ENCODE measurements around the gene REEP1.

REEP1 gene

DNA sequence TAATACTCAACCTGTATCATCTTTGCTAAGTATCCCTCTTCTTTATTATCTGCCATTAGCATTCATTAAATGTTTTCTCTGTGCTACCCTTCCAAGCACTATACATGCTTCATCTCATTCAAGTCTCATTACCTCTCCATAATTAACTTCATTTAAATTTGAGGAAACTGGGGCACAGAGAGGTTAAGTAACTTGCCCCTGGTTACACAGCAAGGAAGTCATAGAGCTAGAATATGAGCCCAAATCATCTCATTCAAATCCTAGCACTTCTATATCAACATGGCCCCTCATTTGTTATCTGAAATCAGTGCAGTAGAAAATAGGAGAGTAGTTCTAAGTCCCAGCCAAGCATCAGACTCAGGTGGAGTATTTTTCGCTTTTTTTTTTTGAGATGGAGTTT, 133.8 kb downstream of the REEP1 start:
- TF ChIP-seq, protein P1, sequence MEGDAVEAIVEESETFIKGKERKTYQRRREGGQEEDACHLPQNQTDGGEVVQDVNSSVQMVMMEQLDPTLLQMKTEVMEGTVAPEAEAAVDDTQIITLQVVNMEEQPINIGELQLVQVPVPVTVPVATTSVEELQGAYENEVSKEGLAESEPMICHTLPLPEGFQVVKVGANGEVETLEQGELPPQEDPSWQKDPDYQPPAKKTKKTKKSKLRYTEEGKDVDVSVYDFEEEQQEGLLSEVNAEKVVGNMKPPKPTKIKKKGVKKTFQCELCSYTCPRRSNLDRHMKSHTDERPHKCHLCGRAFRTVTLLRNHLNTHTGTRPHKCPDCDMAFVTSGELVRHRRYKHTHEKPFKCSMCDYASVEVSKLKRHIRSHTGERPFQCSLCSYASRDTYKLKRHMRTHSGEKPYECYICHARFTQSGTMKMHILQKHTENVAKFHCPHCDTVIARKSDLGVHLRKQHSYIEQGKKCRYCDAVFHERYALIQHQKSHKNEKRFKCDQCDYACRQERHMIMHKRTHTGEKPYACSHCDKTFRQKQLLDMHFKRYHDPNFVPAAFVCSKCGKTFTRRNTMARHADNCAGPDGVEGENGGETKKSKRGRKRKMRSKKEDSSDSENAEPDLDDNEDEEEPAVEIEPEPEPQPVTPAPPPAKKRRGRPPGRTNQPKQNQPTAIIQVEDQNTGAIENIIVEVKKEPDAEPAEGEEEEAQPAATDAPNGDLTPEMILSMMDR (IDR thresholded peaks at IDR 0.05): no peak

DNA sequence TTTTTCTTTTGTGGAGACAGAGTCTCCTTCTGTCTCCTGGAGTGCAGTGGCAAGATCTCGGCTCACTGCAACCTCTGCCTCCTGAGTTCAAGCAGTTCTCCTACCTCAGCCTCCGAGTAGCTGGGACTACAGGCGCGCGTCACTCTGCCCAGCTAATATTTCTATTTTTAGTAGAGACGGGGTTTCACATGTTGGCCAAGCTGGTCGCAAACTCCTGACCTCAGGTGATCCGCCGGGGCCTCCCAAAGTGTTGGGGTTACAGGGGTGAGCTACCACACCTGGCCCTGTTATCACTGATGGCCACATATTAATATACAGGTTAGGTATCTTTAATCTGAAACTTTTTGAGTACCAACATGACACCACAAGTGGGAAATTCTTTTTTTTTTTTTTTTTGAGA, 134.7 kb downstream of the REEP1 start:
- TF ChIP-seq, protein P1 (IDR thresholded peaks at IDR 0.05): no peak

DNA sequence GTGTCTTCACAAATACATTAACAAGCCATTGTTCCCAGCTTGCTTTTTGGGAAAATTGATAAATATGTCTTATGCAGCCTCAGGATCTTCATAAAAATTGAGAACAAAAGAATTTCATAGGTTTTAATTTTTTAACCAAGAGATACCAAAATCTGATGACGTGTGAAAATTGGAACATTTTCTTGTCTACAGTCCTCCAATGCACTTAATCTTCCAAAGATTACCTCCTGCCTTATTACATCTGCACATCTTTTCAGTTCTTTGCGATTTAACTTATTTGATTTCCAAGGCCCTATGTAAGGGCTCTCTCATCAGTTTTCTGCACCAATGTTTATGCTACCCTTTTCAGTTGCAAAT, 135.1 kb downstream of the REEP1 start:
- TF ChIP-seq, protein P1 (IDR thresholded peaks at IDR 0.05): no peak

DNA sequence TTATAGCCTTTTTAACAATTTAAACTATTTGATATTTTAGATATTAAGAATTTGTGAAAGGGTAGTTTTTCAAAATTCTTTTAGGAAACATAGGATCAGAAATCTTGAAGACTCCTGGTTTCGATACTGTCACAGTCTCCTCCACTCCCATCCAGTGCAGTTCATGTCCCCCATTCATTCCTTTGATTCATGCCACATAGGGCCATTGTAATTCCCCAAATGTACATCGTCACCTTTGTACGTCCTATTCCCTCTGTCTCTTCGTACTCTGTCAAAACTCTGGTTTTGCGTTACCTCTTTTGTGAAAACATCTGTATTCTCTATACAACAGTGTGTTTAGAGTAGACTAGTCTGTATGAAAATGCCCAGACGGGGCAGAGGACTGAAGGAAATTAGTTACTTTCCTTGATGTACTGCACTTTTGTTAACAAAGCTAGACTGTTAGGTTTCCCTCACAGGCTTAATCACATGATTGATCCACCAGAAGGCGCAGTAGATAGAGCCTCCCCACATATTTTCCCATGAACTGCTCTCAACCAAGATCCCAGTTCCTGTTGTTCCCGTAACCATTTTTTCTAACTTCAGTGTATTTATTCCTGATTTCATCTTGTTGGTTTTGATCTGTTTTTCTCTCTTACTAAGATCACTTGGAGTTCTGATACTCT, 135.6 kb downstream of the REEP1 start:
- TF ChIP-seq, protein P1 (IDR thresholded peaks at IDR 0.05): no peak

DNA sequence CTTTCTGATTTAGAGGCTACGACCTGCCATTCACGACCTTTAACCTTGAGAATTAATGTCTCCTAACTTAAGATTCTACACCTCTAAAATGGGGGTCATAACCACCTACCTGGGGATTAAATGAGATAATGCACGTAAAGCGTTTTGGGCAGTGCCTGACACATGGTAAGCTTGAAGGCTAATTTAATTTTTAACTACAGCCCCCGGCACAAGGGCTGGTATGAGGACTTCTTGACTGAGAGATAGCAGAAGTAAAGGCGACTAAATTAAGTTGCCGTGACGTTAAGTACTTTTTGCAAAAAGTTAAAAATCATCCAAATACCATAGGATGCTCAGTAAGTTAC, 137.6 kb downstream of the REEP1 start:
- TF ChIP-seq, protein P1 (IDR thresholded peaks at IDR 0.05): no peak

DNA sequence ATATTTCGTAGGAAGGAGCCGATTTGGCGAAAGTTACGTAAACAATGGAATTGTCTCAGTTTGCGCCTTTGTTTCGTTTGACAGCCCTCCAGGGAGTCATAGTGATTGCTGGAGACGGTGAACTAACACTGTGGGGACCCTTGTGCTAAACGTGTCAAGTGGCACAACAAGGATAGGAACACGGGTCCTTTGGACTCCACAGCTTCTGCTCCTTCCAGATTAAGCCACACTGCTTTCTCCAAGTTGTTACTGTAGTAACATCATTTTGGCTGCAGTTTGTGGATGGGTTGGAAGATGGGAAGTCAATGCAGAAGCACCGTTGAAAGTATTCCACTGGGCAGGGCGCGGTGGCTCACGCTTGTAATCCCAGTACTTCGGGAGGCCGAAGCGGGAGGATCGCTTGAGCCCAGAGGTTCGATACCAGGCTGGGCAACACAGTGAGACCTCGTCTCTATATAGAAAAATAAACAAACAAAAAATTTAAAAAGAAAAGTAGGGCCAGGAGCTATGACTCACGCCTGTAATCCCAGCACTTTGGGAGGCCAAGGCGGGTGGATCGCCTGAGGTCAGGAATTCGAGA, 141.5 kb downstream of the REEP1 start:
- TF ChIP-seq, protein P1 (IDR thresholded peaks at IDR 0.05): no peak

DNA sequence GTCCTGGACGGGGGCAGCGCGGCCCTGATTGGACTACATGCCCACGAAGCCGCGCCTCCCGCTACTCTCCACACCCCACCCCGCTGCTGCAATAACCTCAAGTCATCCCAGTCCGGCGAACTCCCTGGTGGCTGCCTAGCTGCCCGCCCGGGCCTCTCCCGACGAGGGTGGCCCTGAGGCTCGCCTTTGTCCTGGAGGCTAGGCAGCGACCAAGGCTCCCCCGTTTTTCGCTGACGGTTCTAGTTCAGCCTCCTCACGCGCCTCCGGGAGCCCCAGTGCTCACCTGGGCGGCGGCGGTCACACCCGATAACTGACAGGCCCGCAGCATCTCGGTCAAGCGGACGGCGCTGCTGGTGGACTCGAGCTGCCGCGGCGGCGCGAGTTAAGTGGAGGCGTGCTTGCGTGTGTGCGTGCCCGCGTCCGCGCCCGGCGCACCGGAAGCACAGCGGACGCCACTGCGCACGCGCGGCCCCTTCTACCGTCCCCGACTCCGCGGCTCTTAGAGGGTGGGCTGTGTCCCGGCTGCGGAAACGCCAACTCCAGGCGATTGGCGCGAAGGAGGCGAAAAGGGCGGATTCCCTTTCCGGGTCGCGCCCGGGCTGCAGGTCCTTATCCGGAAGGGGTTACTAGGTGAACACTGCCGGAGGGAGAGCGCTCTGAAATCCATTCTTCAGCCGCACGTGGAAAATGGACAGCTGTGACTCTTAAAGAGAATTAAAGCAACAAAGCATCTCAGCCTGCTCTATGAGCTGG, 142.2 kb downstream of the REEP1 start, which contains the start of gene IMMT:
Gene IMMT (minus strand): TSS at position 408 of the 753 bp plus-strand sequence. CDS start 80 bp downstream, at position 328.
- TF ChIP-seq, protein P1 (IDR thresholded peaks at IDR 0.05): no peak

Measured in LNCAP (cell line).